ENCODE data around the gene BLOC1S1.
A peak's percentile ranks its signal among the peaks of the same experiment; 100 is the strongest.

BLOC1S1 gene

DNA sequence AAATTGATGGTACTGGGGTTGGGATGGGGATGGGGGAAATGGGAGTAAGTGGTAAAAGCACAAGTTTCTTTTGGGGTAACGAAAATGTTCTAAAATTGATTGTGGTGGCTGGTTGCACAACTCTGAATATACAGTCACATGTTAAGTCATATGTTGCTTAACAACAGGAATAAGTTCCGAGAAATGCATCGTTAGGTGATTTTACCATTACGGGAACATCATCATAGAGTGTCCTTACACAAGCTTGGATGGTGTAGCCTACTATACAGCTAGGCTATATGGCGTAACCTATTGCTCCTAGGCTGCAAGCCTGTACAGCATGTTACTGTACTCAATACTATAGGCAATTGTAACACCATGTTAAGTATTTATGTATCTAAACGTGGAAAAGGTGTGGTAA lies 39.1 kb upstream of the BLOC1S1 start:
- H3K4me3 Mint-ChIP-seq = no peak overlapping the region
- no peaks in the 10 kb centered on the region for H3K36me3 Mint-ChIP-seq (ENCODE audit: low read depth)
- H3K27ac Mint-ChIP-seq = no peak overlapping the region
- no peaks in the 10 kb centered on the region for H3K9me3 Mint-ChIP-seq
- H3K27me3 Mint-ChIP-seq (ENCODE audit: low read depth) = no peaks in the 10 kb centered on the region
- peaks cover 10% of the 10 kb centered on the region for H3K4me1 Mint-ChIP-seq
- TF ChIP-seq, protein P1, sequence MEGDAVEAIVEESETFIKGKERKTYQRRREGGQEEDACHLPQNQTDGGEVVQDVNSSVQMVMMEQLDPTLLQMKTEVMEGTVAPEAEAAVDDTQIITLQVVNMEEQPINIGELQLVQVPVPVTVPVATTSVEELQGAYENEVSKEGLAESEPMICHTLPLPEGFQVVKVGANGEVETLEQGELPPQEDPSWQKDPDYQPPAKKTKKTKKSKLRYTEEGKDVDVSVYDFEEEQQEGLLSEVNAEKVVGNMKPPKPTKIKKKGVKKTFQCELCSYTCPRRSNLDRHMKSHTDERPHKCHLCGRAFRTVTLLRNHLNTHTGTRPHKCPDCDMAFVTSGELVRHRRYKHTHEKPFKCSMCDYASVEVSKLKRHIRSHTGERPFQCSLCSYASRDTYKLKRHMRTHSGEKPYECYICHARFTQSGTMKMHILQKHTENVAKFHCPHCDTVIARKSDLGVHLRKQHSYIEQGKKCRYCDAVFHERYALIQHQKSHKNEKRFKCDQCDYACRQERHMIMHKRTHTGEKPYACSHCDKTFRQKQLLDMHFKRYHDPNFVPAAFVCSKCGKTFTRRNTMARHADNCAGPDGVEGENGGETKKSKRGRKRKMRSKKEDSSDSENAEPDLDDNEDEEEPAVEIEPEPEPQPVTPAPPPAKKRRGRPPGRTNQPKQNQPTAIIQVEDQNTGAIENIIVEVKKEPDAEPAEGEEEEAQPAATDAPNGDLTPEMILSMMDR (IDR thresholded peaks at IDR 0.05; ENCODE audit: unreplicated experiment in 3 of 3) = no peak

GRCh38 chr12:55679691-55680090 lies 36.2 kb upstream of the BLOC1S1 start:
- Mint-ChIP-seq H3K36me3 (ENCODE audit: low read depth) (no peaks in the 10 kb centered on the region), H3K4me1 (peaks cover 23% of the 10 kb centered on the region), H3K4me3 (no peak overlapping the region), H3K27me3 (ENCODE audit: low read depth) (peaks cover 6% of the 10 kb centered on the region), H3K9me3 (no peaks in the 10 kb centered on the region), H3K27ac (no peak overlapping the region)
- TF ChIP-seq, protein P1 (IDR thresholded peaks at IDR 0.05; ENCODE audit: unreplicated experiment in 3 of 3) = no peak

DNA sequence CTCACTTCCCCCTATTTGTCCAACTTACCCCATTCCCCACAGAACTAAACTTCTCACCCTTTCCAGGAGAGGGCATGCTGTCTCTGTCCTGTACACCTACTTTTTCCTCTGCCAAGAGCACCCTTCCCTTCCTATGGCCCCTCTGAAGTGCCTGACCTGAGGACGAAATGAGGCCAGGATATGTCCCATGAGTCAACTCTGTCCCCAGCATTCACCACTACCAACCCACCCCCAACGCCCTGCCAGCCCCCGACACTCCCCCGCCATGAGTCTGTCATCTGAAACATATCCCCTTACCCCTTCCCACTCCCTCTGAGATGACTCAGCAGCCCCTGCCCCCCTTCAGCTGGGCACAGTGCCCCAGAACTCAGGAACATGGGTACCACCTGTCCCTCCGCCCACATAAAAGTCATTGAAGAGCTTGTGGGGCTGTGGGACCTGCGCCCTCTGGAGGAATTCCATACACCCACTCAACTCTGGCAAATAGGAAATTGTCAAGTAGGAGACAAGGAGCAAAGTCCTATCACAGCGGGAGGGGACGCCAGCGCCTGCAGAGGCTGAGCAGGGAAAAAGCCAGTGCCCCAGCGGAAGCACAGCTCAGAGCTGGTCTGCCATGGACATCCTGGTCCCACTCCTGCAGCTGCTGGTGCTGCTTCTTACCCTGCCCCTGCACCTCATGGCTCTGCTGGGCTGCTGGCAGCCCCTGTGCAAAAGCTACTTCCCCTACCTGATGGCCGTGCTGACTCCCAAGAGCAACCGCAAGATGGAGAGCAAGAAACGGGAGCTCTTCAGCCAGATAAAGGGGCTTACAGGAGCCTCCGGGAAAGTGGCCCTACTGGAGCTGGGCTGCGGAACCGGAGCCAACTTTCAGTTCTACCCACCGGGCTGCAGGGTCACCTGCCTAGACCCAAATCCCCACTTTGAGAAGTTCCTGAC lies 34.4 kb upstream of the BLOC1S1 start:
- H3K36me3 Mint-ChIP-seq (ENCODE audit: low read depth) = peaks cover 4% of the 10 kb centered on the region
- H3K4me3 Mint-ChIP-seq = peak overlapping the region; percentile 84 to 87 (median 86)
- H3K9me3 Mint-ChIP-seq = no peaks in the 10 kb centered on the region
- TF ChIP-seq, protein P1 (IDR thresholded peaks at IDR 0.05; ENCODE audit: unreplicated experiment in 3 of 3) = peak; percentile 15 to 51 (median 41)
- H3K4me1 Mint-ChIP-seq = peaks cover 23% of the 10 kb centered on the region
- H3K27ac Mint-ChIP-seq = peak overlapping the region; percentile 58 to 90 (median 84)
- peaks cover 6% of the 10 kb centered on the region for H3K27me3 Mint-ChIP-seq (ENCODE audit: low read depth)

DNA sequence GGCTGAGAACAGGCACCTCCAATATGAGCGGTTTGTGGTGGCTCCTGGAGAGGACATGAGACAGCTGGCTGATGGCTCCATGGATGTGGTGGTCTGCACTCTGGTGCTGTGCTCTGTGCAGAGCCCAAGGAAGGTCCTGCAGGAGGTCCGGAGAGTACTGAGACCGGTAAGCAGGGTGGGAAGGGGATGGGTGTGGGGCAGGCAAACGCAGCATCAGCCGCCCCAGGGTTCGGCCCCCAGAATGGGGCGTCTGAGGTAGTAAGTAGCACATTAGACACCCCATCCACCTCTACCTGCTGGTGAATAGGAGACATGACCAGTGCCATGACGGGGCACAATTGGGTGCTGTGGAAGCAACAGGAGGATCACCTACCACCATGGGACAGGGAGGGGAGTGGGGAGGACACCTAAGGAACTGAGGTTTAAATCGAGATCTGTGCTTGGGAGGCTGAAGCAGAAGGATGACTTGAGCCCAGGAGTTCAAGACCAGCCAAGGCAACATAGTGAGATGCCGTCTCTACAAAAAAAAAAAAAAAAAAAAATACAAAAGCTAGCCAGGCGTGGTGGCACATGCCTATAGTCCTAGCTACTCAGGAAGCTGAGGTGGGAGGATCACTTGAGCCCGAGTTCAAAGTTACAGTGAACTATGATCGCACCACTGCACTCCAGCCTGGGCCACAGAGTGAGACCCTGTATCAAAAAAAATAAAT lies 33.6 kb upstream of the BLOC1S1 start:
- Mint-ChIP-seq H3K4me1 (peaks cover 23% of the 10 kb centered on the region), H3K36me3 (ENCODE audit: low read depth) (peaks cover 4% of the 10 kb centered on the region), H3K27ac (peak overlapping the region; percentile 0 to 84 (median 58)), H3K4me3 (peak overlapping the region; percentile 84 to 87 (median 86)), H3K27me3 (ENCODE audit: low read depth) (peaks cover 6% of the 10 kb centered on the region), H3K9me3 (no peaks in the 10 kb centered on the region)
- TF ChIP-seq, protein P1 (IDR thresholded peaks at IDR 0.05; ENCODE audit: unreplicated experiment in 3 of 3) = no peak

GRCh38 chr12:55683676-55684075 lies 32.2 kb upstream of the BLOC1S1 start:
- Mint-ChIP-seq H3K36me3 (ENCODE audit: low read depth) (peaks cover 4% of the 10 kb centered on the region), H3K27me3 (ENCODE audit: low read depth) (peaks cover 6% of the 10 kb centered on the region), H3K27ac (no peak overlapping the region), H3K9me3 (no peaks in the 10 kb centered on the region), H3K4me3 (peak overlapping the region in 1 of 3 experiments; percentile 6), H3K4me1 (peaks cover 23% of the 10 kb centered on the region)
- TF ChIP-seq, protein P1 (IDR thresholded peaks at IDR 0.05; ENCODE audit: unreplicated experiment in 3 of 3) = no peak
